Body of pancreas (tissue), 4 donors: ENCODE measurements around the gene KIF2C. TPM values are rescaled to one million over a fixed set of nuclear protein-coding genes. Genes with fewer than 3 reads are reported as not detected.
"Not testable (repeated sequence)": the region's sequence is repeated elsewhere in the genome, so short reads cannot be mapped to it uniquely, and the experiment has no call there.

Experiments
- ATAC-seq: fragments of 150-250 bp; one replicate; pipeline ENCODE4 v1.9.1; 2016
- DNase-seq, 4 donors: peaks; one replicate each; pipeline ENCODE4 v3.0.0-alpha.2; 2019
- H3K27ac ChIP-seq, 4 donors: fragments of 200-600 bp; sonication (generic); 1 replicate in 3 of 4; 2 replicates in 1 of 4; pipeline versions ENCODE4 v1.5.1 to v1.6.1; 2016 to 2019; ENCODE audit warnings: mild to moderate bottlenecking in 1 of 4, mixed read lengths in 1 of 4, moderate library complexity in 1 of 4
- H3K27me3 ChIP-seq, 2 donors: fragments of 200-600 bp; sonication (generic); one replicate each; pipeline ENCODE4 v1.6.0; 2016; ENCODE audit warnings: mild to moderate bottlenecking in 1 of 2
- H3K36me3 ChIP-seq, 2 donors: fragments of 200-600 bp; sonication (generic); replicated peaks in 1 of 2; 2 replicates each; pipeline ENCODE4 v1.5.1; 2016; ENCODE audit warnings: low read depth in 2 of 2; ENCODE audit not compliant: insufficient read depth in 1 of 2
- H3K4me1 ChIP-seq: fragments of 200-600 bp; sonication (generic); one replicate; pipeline ENCODE4 v1.6.0; 2016
- H3K4me3 ChIP-seq, 2 donors: fragments of 200-600 bp; sonication (generic); 1 replicate in 1 of 2; 2 replicates in 1 of 2; pipeline ENCODE4 v1.5.1; 2016 to 2019
- H3K9me3 ChIP-seq, 3 donors: fragments of 200-600 bp; sonication (generic); 1 replicate in 2 of 3; 2 replicates in 1 of 3; pipeline ENCODE4 v1.5.1; 2016
- POLR2A ChIP-seq, 3 donors: fragments of 450-650 bp; IDR thresholded peaks; one replicate each; pipeline ENCODE4 v1.6.1; 2016; ENCODE audit warnings: antibody characterized with exemption in 3 of 3, mild to moderate bottlenecking in 2 of 3
- WGBS, 2 donors: methylation state at CpG; one replicate each; pipeline ENCODE4 v1.1.5; 2017; 5-methylcytosine and 5-hydroxymethylcytosine counted together
- intact Hi-C: fragments of 100-400 bp; cut with DNase I; formaldehyde crosslinking; loops from one replicate; pipeline ENCODE4 v1.15.1; 2023
- total RNA-seq, 2 donors: library from RNA; depleted of rRNA; stranded (reverse); fragments of >200 nt; gene quantifications; one replicate each; pipeline ENCODE4 v1.1.0, GENCODE V29; 2016
- TF ChIP-seq, protein P1 (sequence below), 7 experiments: fragments of 450-650 bp in 4 of 7; fragments of 200-600 bp in 3 of 7; sonication (generic) in 3 of 7; IDR thresholded peaks; one replicate each; pipeline ENCODE4 v1.5.1; 2016 to 2019; ENCODE audit warnings: antibody characterized with exemption in 7 of 7

KIF2C gene
- total RNA-seq, 2 donors from 2014 or later, result not detected

DNA sequence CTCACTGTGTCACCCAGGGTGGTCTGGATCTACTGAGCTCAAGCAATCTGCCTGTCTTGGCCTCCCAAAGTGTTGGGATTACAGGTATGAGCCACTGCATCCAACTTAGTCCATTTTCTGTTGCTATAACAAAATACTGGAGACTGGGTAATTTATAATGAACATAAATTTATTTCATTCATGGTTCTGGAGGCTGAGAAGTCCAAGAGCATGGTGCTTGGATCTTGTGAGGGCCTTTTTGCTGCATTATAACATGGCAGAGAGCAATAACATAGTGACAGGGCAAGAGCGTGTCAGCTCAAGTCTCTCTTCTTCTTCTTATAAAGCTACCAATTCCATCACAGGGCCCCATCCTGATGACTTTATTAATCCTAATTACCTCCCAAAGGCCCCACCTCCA lies 3.6 kb upstream of the KIF2C start:
- intact Hi-C loops, result no loop called here
- 94 to 100% methylated on average over 1 of the region's 1 CpG for WGBS, 2 donors
- Histone ChIP-seq H3K4me3 (no peak overlapping the region), H3K9me3 (no peaks in the 10 kb centered on the region), H3K27me3 (no peaks in the 10 kb centered on the region), H3K4me1 (peaks cover 11% of the 10 kb centered on the region), H3K27ac (no peak overlapping the region), H3K36me3 (no peaks in the 10 kb centered on the region)
- ATAC-seq (no peak), DNase-seq (no peak)
- TF ChIP-seq POLR2A (IDR thresholded peaks at IDR 0.05), result no peak
- TF ChIP-seq, protein P1, sequence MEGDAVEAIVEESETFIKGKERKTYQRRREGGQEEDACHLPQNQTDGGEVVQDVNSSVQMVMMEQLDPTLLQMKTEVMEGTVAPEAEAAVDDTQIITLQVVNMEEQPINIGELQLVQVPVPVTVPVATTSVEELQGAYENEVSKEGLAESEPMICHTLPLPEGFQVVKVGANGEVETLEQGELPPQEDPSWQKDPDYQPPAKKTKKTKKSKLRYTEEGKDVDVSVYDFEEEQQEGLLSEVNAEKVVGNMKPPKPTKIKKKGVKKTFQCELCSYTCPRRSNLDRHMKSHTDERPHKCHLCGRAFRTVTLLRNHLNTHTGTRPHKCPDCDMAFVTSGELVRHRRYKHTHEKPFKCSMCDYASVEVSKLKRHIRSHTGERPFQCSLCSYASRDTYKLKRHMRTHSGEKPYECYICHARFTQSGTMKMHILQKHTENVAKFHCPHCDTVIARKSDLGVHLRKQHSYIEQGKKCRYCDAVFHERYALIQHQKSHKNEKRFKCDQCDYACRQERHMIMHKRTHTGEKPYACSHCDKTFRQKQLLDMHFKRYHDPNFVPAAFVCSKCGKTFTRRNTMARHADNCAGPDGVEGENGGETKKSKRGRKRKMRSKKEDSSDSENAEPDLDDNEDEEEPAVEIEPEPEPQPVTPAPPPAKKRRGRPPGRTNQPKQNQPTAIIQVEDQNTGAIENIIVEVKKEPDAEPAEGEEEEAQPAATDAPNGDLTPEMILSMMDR (IDR thresholded peaks at IDR 0.05), result no peak

- intact Hi-C loops, ATAC-seq, H3K36me3 ChIP-seq, H3K4me3 ChIP-seq, DNase-seq, H3K4me1 ChIP-seq, H3K9me3 ChIP-seq, H3K27me3 ChIP-seq: not testable (repeated sequence)
- H3K27ac ChIP-seq, result peak overlapping the region; percentile 58 to 92 (median 80)
- 18 to 29% methylated on average over 1 of the region's 1 CpG for WGBS, 2 donors
Measured at GRCh38 chr1:44738953-44739306, 707 bp upstream of the KIF2C start.

- ATAC-seq, result no peak
- DNase-seq, result no peak
- Histone ChIP-seq H3K27ac (no peak overlapping the region), H3K27me3 (no peaks in the 10 kb centered on the region), H3K4me3 (no peak overlapping the region), H3K36me3 (no peaks in the 10 kb centered on the region), H3K9me3 (no peaks in the 10 kb centered on the region), H3K4me1 (peaks cover 7% of the 10 kb centered on the region)
- WGBS, 2 donors, result 1 to 2% methylated on average over 13 to 14 of the region's 14 CpGs
- intact Hi-C loops, result no loop called here
- TF ChIP-seq POLR2A (IDR thresholded peaks at IDR 0.05), result no peak
- TF ChIP-seq, protein P1 (IDR thresholded peaks at IDR 0.05), result no peak
Measured at GRCh38 chr1:44740179-44740617, 561 bp downstream of the KIF2C start.

DNA sequence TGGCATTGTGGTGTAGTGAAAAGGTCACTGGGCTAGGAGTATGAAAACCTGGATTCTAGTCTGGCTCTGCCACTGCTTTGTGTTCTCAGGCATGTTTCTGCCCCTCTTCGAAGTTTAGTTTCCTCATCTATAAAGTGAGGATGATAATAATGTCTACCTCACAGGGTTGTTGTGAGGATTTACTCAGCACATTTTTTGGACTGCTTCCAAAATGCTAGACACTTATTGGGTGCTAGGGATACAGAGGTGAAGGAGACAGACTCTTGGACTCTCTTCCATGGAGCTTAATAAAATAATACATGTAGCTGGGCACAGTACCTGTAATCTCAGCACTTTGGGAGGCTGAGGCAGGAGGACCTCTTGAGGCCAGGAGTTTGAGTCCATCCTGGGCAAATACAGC lies 3.6 kb downstream of the KIF2C start:
- no peak for TF ChIP-seq POLR2A (IDR thresholded peaks at IDR 0.05)
- TF ChIP-seq, protein P1 (IDR thresholded peaks at IDR 0.05), result no peak
- Histone ChIP-seq H3K27ac (no peak overlapping the region), H3K4me3 (no peak overlapping the region), H3K9me3 (no peaks in the 10 kb centered on the region), H3K4me1 (peaks cover 7% of the 10 kb centered on the region), H3K27me3 (no peaks in the 10 kb centered on the region), H3K36me3 (no peaks in the 10 kb centered on the region)
- intact Hi-C loops, result no loop called here
- 88 to 100% methylated on average over 1 of the region's 1 CpG for WGBS, 2 donors
- DNase-seq, result no peak
- ATAC-seq, result no peak

GRCh38 chr1:44747878-44748277 lies 8.2 kb downstream of the KIF2C start:
- no peaks in the 10 kb centered on the region for H3K4me1 ChIP-seq
- 81 to 85% methylated on average over 3 of the region's 3 CpGs for WGBS, 2 donors
- TF ChIP-seq, protein P1 (IDR thresholded peaks at IDR 0.05), result no peak
- no peak for TF ChIP-seq POLR2A (IDR thresholded peaks at IDR 0.05)
- ATAC-seq (no peak), DNase-seq (no peak)
- no peaks in the 10 kb centered on the region for H3K36me3 ChIP-seq
- H3K9me3 ChIP-seq, result no peaks in the 10 kb centered on the region
- no peak overlapping the region for H3K27ac ChIP-seq
- H3K27me3 ChIP-seq, result no peaks in the 10 kb centered on the region
- intact Hi-C loops, result no loop called here
- H3K4me3 ChIP-seq, result no peak overlapping the region
